HG02870 (cell line): ENCODE measurements around the gene CD22.
"Not testable (repeated sequence)": the region's sequence is repeated elsewhere in the genome, so short reads cannot be mapped to it uniquely, and the experiment has no call there.

Source experiments
- ATAC-seq: cut with Tn5 transposase; IDR thresholded peaks from one replicate; pipeline ENCODE4 v1.9.1; 2021; ENCODE audit warnings: mild to moderate bottlenecking, moderate library complexity; ENCODE audit not compliant: unreplicated experiment

Gene CD22

GRCh38 chr19:35357867-35358573, 29.0 kb downstream of the CD22 start, which contains the start of gene FFAR3:
TSS of gene FFAR3 (plus strand) at chr19:35358460. CDS start at chr19:35358891, 431 bp downstream.
- no peak for ATAC-seq

GRCh38 chr19:35358834-35359233, 29.8 kb downstream of the CD22 start:
- ATAC-seq = not testable (repeated sequence)

GRCh38 chr19:35359395-35359794, 30.4 kb downstream of the CD22 start:
- ATAC-seq = not testable (repeated sequence)

- not testable (repeated sequence) for ATAC-seq
Measured at GRCh38 chr19:35360081-35360480, 31.1 kb downstream of the CD22 start.

- no peak for ATAC-seq
Measured at GRCh38 chr19:35360880-35361420, 32.0 kb downstream of the CD22 start.

GRCh38 chr19:35362261-35363000, 33.4 kb downstream of the CD22 start:
- ATAC-seq = no peak

GRCh38 chr19:35363001-35363590, 34.1 kb downstream of the CD22 start:
- no peak for ATAC-seq

GRCh38 chr19:35363711-35364425, 34.9 kb downstream of the CD22 start:
- ATAC-seq = no peak

- no peak for ATAC-seq
Measured at GRCh38 chr19:35365303-35365702, 36.3 kb downstream of the CD22 start.

- ATAC-seq = no peak
Measured at GRCh38 chr19:35368378-35368777, 39.4 kb downstream of the CD22 start.

GRCh38 chr19:35369522-35369921, 40.5 kb downstream of the CD22 start:
- no peak for ATAC-seq

GRCh38 chr19:35370722-35371121, 41.7 kb downstream of the CD22 start, which contains the start of gene GPR42:
TSS of gene GPR42 (plus strand) at chr19:35371068. CDS start at chr19:35371360, 292 bp downstream.
- no peak for ATAC-seq

GRCh38 chr19:35373492-35373891, 44.5 kb downstream of the CD22 start:
- ATAC-seq = no peak

- not testable (repeated sequence) for ATAC-seq
Measured at GRCh38 chr19:35374031-35374430, 45.0 kb downstream of the CD22 start.

GRCh38 chr19:35375505-35376307, 46.7 kb downstream of the CD22 start:
- ATAC-seq = no peak

GRCh38 chr19:35377656-35378055, 48.7 kb downstream of the CD22 start:
- no peak for ATAC-seq

- ATAC-seq = no peak
Measured at GRCh38 chr19:35378356-35378755, 49.4 kb downstream of the CD22 start.

- not testable (repeated sequence) for ATAC-seq
Measured at GRCh38 chr19:35379545-35379944, 50.6 kb downstream of the CD22 start.

- ATAC-seq = no peak
Measured at GRCh38 chr19:35379992-35380391, 51.0 kb downstream of the CD22 start.
